G401 (cell line): ENCODE data around the gene LRCOL1. TPM values are rescaled to one million over a fixed set of nuclear protein-coding genes. Genes with fewer than 3 reads are reported as not detected.
A peak's percentile ranks its signal among the peaks of the same experiment; 100 is the strongest.

ENCODE experiments used
- DNase-seq: peaks from one replicate; pipeline ENCODE4 v3.0.0-alpha.2; 2015; ENCODE audit warnings: low spot score
- in situ Hi-C: cut with HindIII; loops from 2 replicates; pipeline ENCODE4 v1.10.0; 2016; ENCODE audit warnings: low sequenced_read_pairs, mixed read lengths
- total RNA-seq: library from RNA; depleted of rRNA; stranded (reverse); fragments of >200 nt; shearing (Covaris generic); gene quantifications from 2 replicates; pipeline ENCODE4 v1.2.3, GENCODE V29; 2014

The LRCOL1 gene
- total RNA-seq, 1 experiment from 2014 or later, result not detected

GRCh38 chr12:132621657-132622435 lies 11.5 kb upstream of the LRCOL1 start:
- in situ Hi-C loops, result no loop called here
- no peak for DNase-seq

DNA sequence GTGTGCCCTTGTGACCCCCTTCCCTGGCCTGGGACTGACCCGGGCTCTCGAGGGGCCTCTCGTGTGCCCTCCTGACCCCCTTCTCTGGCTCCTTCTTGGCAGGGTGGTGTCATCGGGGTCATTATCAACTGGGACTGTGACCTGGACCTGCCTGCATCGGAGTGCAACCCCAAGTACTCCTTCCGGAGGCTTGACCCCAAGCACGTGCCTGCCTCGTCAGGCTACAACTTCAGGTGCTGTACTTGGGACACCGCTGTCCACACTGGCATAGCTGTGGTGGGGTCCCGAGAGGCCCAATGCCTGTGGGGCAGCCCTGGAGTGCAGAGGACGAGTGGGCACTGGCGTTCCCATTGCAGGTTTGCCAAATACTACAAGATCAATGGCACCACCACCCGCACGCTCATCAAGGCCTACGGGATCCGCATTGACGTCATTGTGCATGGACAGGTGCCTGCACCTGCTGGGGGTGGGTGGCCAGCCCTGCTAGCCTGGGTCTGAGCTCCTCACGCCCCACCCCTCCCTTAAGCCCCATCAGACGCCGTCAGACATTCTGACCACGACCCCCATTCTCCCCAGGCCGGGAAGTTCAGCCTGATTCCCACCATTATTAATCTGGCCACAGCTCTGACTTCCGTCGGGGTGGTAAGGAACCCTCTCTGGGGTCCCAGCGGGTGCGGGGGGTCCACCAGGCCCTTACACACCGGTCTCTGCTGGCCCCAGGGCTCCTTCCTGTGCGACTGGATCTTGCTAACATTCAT lies 10.7 kb upstream of the LRCOL1 start:
- in situ Hi-C loops, result no loop called here
- DNase-seq, result no peak

GRCh38 chr12:132620113-132620898 lies 9.9 kb upstream of the LRCOL1 start:
- in situ Hi-C loops, result no loop called here

GRCh38 chr12:132619386-132620112 lies 9.2 kb upstream of the LRCOL1 start:
- DNase-seq, result no peak
- in situ Hi-C loops, result no loop called here

More at GRCh38 chr12:132620113-132620898, 9.9 kb upstream of the LRCOL1 start:
- no peak for DNase-seq

GRCh38 chr12:132619071-132619385 lies 8.6 kb upstream of the LRCOL1 start:
- in situ Hi-C loops, result no loop called here
- DNase-seq, result no peak

GRCh38 chr12:132618683-132619043 lies 8.3 kb upstream of the LRCOL1 start, which contains the start of gene P2RX2:
TSS of gene P2RX2 (plus strand) at chr12:132618776. CDS start at chr12:132618817, 41 bp downstream.
- DNase-seq, result no peak
- in situ Hi-C loops, result no loop called here

DNA sequence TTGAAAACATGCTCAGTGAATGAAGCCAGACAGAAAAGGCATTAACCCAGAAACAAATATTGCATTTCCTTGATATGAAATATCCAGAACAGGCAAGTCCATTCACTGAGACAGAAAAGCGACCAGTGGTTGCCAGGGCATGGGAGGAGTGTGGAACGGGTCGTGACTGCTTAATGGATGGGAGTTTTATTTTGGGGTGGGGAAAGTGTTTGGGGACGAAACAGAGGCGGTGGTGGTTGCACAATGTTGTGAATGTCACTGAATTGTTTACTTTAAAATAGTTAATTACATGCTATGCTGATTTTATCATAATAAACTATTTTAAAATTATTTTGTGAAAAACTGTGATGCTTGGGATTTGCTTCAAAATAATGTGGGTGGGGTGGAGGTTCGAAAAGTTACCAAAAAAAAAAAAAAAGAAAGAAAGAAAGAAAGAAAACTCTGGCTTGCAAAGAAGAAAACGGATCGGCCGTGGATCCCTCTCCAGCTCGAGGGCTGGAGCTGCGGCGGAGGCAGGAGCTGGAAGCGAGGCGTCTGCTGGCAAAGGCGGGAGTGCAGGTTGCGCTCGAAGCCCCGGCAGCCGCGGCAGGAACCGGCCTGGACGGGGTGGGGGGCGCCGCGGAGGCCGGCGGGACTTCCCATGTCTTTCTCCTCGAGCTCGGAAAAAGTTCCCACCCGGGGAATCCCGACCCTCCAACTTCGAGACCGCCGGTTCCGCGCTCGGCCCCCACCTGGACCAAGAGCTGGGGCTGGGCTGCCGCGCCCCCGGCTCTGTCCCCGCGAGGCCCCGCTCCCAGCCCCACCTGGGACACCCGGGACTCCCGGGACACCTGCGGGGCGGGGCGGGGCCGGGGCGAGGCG lies 7.7 kb upstream of the LRCOL1 start:
- no peak for DNase-seq
- in situ Hi-C loops, result no loop called here

- DNase-seq, result no peak
- in situ Hi-C loops, result no loop called here
Observed at GRCh38 chr12:132617135-132617701, 6.8 kb upstream of the LRCOL1 start.

DNA sequence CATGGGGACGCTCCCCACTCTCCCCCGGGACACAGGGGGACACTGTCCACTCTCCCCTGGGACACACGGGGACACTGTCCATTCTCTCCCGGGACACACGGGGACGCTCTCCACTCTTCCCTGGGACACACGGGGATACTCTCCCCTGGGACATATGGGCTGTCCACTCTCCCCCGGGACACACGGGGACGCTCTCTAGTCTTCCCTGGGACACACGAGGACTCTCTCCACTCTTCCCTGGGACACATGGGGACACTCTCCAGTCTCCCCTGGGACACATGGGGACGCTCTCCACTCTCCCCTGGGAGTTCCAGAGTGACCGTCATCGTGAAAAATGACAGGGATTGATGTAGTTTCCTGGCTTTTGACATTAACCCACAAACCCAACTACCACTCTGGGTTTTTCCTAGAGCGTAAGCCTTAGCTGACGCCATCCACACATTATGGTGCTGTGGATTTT lies 5.2 kb upstream of the LRCOL1 start:
- in situ Hi-C loops, result no loop called here
- no peak for DNase-seq

DNA sequence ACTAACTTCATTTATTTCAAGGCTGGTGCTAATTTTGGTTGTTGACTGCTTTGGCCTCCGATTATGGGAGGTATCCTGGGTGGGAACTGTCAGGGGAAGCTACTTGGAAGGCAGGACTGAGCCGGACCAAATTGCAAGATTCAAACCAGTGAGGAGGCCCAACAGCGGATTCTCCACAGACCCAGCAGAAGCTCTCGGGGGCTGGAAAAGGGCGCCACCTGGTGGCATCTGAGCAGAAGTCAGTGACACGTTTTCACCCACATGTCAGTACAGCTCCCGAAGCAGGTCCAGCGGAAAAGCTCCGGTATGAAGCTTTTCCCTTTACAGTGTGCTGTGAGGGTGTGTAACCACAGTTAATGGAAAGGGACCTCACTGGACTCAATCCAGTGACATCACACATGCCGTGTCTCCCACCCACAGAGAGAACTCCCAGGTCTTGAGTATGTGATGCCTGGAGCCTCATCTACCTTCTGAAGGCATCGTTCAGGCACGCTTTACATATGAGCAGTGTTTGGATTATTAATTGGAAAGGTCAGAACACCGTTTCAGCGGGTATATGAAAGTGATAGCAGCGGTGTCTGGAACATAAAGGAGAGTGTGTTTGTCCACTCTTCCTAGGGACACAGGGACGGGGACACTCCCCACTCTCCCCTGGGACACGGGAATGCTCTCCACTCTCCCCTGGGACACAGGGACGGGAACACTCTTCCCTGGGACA lies 4.6 kb upstream of the LRCOL1 start:
- in situ Hi-C loops, result no loop called here

GRCh38 chr12:132614029-132614428 lies 3.6 kb upstream of the LRCOL1 start:
- no peak for DNase-seq
- in situ Hi-C loops, result no loop called here

More for the DNA sequence above, 4.6 kb upstream of the LRCOL1 start:
- DNase-seq, result peak; percentile 93

DNA sequence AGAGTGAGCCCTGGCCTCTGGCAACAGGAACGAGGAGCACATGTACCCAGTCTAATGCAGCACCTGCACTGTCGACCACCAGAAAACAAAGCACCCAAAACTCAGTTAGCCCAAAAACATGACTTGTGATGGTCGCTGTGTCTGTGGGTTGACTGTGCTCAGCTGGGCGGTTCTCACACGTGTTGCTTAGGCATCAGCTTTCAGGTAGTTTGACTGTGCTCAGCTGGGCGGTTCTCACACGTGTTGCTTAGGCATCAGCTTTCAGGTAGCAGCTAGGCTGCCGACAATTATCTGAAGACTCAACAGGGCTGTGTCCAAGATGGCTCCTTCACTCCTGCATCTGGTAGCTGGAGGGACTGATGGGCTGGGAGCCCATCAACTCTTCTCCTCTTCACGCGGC lies 1.2 kb upstream of the LRCOL1 start:
- in situ Hi-C loops, result no loop called here
- no peak for DNase-seq

- DNase-seq, result no peak
- in situ Hi-C loops, result no loop called here
Observed at GRCh38 chr12:132610866-132611602, 652 bp upstream of the LRCOL1 start.

DNA sequence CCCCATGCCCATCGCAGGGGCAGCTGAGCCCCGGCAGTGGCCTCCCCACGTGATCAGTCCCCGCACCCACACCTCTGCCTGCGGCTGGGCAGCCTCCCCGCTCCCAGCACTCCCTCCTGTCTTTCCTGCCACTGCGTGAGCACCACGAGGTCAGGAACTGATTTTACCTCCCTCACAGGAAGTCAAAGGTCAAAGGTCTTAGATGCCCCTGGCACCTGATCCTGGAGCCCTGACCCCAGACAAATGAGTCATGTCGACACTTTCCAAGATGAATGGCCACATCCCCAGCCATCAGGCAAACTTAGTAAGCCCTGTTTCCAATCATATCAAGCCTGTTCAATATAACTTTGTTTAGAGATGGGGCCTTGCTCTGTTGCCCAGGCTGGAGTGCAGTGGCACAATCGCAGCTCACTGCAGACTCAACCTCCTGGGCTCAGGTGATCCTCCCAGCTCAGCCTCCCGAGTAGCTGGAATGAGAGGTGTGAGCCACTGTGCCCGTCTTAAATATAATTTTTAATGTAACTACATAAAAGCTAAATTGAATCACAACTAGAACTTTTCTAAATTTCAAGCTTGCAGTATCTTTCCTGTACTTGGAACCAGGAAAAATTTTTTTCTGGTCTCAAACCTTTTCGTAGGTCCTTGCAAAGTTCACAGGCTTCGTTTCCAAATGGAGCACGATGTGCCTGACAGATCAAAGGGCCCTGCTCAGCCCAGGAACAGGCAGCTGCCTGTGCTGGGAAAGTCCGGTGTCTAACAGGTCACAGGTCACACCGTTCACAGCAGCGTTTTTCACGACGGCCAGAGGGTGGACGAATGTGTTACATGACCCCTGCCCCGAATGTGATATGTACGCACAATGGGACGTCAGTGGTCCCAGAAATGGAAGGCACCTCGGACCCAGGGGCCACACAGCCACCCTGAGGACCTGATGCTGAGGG lies 1.9 kb downstream of the LRCOL1 start:
- no peak for DNase-seq
- in situ Hi-C loops, result no loop called here

DNA sequence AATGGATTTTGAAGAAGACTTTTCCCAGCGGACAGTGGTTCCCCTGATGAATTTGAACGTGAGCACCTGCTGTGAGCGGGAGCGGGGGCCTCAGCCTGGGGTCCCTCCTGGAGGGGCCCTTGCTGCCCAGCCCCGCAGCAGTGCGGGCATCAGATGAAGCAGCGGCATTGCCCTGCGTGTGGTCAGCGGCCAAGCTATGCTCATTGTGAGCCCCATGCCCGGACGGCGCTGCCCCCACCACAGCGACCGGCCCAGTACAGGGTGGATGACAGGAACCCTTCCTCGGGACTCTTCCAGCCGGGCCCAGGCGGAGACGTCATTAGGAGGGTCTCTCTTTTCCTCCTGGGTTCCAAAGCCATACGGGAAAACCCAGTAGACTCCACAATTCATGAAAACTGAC lies 3.5 kb downstream of the LRCOL1 start:
- no peak for DNase-seq
- in situ Hi-C loops, result no loop called here

DNA sequence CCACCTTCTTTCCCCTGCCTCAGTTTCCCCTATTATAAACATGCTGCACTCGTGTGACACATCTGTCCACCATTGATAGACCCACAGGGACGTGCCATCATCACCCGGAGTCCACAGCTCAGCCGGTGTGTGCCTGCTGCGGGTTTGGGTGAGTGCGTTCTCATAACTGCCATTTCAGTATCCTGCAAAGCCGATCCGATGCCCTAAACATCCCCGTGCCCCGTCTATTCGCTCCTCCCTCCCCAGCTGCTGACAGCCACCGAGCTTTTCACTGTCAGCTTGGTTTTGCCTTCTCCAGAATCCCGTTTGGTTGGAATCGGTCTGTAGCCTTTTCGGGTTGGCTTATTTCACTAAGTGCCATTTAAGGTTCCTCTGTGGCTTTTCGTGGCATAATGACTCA lies 3.9 kb downstream of the LRCOL1 start:
- DNase-seq, result no peak
- in situ Hi-C loops, result no loop called here
